ENCODE data around the gene TRPM3. TPM values are rescaled to one million over a fixed set of nuclear protein-coding genes. Genes with fewer than 3 reads are reported as not detected.
"Not testable (repeated sequence)": the region's sequence is repeated elsewhere in the genome, so short reads cannot be mapped to it uniquely, and the experiment has no call there.

Gene TRPM3
- total RNA-seq, 4 donors from 2014 or later: 0.11 to 1.3 (median 0.21) TPM

DNA sequence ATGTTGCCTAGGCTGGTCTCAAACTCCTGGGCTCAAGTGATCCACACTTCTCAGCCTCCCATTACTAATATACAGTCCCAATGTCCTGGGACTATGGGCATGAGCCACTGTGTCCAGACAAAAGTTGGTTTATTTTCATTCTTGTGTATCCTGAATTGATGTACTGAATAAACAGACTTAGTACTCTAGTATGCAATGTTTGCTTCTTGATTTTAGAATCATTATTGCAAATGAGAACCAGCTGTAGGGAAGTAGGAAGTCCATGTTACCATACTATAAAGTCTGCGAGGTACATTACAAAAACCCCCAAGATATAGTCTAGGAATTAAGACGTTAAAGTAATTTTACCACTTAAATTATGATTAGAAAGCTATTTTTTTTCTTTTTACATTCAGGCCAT, 372.4 kb downstream of the TRPM3 start:
- H3K4me1 ChIP-seq: no peaks in the 10 kb centered on the region

DNA sequence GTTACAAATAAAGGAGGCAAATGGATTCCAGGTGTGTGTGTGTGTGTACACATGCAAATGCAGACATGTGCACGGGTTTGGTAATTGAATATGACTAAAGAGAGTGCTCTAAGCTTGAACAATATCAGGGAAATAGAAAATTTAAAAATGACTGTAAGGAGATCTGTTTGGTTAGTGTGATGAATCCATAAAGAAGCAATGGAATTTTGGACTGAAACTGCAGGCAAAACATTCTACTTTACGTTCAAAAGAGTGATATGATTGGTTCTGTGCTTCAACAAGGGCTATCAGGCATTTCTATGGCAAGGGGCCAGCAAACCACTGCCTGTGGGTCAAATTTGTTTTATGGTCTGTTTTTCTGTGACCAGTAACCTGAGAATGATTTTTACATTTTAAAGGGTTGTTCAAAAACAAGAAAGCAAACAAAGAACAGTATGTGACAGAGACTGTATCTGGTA, 374.1 kb downstream of the TRPM3 start:
- no peak for DNase-seq (ENCODE audit: low spot score in 2 of 2)
- WGBS: 52% methylated on average over 2 of the region's 2 CpGs
- Histone ChIP-seq H3K4me3 (no peak overlapping the region), H3K36me3 (no peaks in the 10 kb centered on the region), H3K27ac (no peak overlapping the region), H3K9me3 (no peaks in the 10 kb centered on the region), H3K4me1 (no peaks in the 10 kb centered on the region), H3K27me3 (no peaks in the 10 kb centered on the region)
- TF ChIP-seq POLR2AphosphoS5 (IDR thresholded peaks at IDR 0.05): no peak
- TF ChIP-seq EP300 (IDR thresholded peaks at IDR 0.05): no peak
- TF ChIP-seq POLR2A (IDR thresholded peaks at IDR 0.05): no peak
- TF ChIP-seq, protein P1, sequence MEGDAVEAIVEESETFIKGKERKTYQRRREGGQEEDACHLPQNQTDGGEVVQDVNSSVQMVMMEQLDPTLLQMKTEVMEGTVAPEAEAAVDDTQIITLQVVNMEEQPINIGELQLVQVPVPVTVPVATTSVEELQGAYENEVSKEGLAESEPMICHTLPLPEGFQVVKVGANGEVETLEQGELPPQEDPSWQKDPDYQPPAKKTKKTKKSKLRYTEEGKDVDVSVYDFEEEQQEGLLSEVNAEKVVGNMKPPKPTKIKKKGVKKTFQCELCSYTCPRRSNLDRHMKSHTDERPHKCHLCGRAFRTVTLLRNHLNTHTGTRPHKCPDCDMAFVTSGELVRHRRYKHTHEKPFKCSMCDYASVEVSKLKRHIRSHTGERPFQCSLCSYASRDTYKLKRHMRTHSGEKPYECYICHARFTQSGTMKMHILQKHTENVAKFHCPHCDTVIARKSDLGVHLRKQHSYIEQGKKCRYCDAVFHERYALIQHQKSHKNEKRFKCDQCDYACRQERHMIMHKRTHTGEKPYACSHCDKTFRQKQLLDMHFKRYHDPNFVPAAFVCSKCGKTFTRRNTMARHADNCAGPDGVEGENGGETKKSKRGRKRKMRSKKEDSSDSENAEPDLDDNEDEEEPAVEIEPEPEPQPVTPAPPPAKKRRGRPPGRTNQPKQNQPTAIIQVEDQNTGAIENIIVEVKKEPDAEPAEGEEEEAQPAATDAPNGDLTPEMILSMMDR (IDR thresholded peaks at IDR 0.05): no peak

More for the DNA sequence above, 372.4 kb downstream of the TRPM3 start:
- no peak overlapping the region for H3K27ac ChIP-seq
- no peaks in the 10 kb centered on the region for H3K27me3 ChIP-seq
- TF ChIP-seq POLR2A (IDR thresholded peaks at IDR 0.05): no peak
- no peak for TF ChIP-seq POLR2AphosphoS5 (IDR thresholded peaks at IDR 0.05)
- TF ChIP-seq, protein P1 (IDR thresholded peaks at IDR 0.05): no peak
- TF ChIP-seq EP300 (IDR thresholded peaks at IDR 0.05): no peak
- H3K4me3 ChIP-seq: no peak overlapping the region
- H3K9me3 ChIP-seq: no peaks in the 10 kb centered on the region
- 79% methylated on average over 2 of the region's 2 CpGs for WGBS
- H3K36me3 ChIP-seq: no peaks in the 10 kb centered on the region
- no peak for DNase-seq (ENCODE audit: low spot score in 2 of 2)

DNA sequence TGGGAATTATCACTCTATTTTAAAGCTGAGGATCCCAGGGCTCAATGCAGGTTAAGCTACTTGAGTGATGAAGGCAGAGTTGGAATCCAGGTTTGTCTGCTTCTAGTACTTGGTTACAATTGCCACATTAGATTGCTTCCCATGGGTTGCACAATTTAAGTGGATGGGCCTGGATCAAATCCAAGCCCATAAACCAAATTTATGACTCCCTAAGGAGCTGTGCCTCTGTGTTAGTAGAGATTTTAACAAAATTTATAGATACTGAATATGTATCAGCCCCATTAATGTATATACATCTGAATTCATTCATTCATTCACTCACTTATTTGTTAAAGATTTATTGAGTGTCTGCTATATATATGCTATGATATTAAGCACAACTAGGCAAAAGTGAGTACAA, 374.7 kb downstream of the TRPM3 start:
- TF ChIP-seq POLR2AphosphoS5 (IDR thresholded peaks at IDR 0.05) (no peak), EP300 (IDR thresholded peaks at IDR 0.05) (no peak), POLR2A (IDR thresholded peaks at IDR 0.05) (no peak)
- TF ChIP-seq, protein P1 (IDR thresholded peaks at IDR 0.05): no peak
- no peak overlapping the region for H3K27ac ChIP-seq
- H3K9me3 ChIP-seq: no peaks in the 10 kb centered on the region
- H3K36me3 ChIP-seq: no peaks in the 10 kb centered on the region
- DNase-seq (ENCODE audit: low spot score in 2 of 2): no peak
- no peaks in the 10 kb centered on the region for H3K4me1 ChIP-seq
- H3K4me3 ChIP-seq: no peak overlapping the region
- no peaks in the 10 kb centered on the region for H3K27me3 ChIP-seq

DNA sequence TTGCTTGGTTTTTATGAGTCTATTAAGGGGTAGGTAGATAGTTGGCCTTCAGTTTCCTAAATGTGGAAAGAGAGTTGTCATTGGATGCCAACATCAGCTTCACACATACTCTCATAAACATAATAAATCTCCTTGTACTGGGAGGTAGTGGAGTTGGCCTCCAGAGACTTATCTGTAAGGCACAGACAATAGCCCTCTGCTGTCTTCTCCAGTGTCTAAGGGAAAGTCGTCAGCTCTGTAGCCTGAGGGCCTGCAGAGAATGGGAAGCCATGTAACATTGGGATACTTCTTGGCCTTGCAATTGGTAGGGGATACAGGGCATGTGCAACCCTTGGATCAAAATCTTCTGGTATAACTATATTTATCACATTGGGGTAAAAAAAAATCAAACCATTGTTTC, 375.1 kb downstream of the TRPM3 start:
- Histone ChIP-seq H3K27ac (no peak overlapping the region), H3K4me3 (no peak overlapping the region), H3K27me3 (no peaks in the 10 kb centered on the region), H3K36me3 (no peaks in the 10 kb centered on the region), H3K4me1 (no peaks in the 10 kb centered on the region), H3K9me3 (no peaks in the 10 kb centered on the region)
- 25% methylated on average over 1 of the region's 1 CpG for WGBS
- no peak for TF ChIP-seq EP300 (IDR thresholded peaks at IDR 0.05)
- no peak for TF ChIP-seq POLR2A (IDR thresholded peaks at IDR 0.05)
- no peak for TF ChIP-seq POLR2AphosphoS5 (IDR thresholded peaks at IDR 0.05)
- TF ChIP-seq, protein P1 (IDR thresholded peaks at IDR 0.05): no peak
- DNase-seq (ENCODE audit: low spot score in 2 of 2): no peak

DNA sequence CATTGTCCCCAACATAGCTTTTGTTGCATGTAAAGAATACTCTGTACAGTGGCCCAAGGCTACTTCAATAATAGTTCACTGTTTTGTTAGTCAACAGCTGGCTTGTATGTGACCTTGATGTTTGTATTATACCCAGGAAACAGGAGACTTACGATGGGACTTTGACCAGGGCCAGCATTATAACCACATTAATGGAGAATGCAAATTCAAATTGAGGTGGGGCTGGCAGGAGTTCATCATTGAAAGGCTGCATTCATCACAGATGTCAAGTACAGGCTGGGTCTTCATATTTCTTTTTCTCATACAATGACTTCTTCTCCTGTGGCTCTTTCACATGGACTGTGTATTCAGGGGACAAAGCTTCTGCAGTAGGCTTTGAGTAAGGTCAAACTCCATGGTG, 396.6 kb downstream of the TRPM3 start:
- H3K27ac ChIP-seq; DNase-seq (ENCODE audit: low spot score in 2 of 2); H3K4me1 ChIP-seq; H3K4me3 ChIP-seq; H3K27me3 ChIP-seq; H3K36me3 ChIP-seq; H3K9me3 ChIP-seq: not testable (repeated sequence)
- no CpG with 5 or more reads among the region's 1 CpG for WGBS

DNA sequence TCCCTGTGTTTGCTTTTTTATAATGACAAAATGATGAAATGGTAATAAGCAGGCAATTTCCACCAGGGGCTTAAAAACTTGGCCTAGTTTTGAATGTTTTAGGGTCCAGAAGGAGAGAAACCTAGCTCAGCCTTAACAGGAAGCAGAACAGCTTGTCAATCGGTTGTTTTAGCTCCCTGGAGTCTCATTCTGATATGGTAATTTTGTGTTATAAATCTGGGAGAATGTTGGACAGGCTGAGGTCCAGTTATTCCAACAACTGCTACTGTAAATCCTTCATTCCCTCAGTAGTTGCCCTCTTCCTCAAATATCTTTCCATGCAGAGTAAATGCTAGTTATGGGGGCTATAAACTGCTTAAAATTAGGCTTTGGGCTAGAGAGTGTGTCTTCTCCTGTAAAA, 397.4 kb downstream of the TRPM3 start:
- not testable (repeated sequence) for DNase-seq (ENCODE audit: low spot score in 2 of 2); H3K9me3 ChIP-seq; H3K27me3 ChIP-seq; H3K4me1 ChIP-seq; H3K36me3 ChIP-seq; H3K4me3 ChIP-seq; H3K27ac ChIP-seq
- WGBS: no CpG with 5 or more reads among the region's 1 CpG

DNA sequence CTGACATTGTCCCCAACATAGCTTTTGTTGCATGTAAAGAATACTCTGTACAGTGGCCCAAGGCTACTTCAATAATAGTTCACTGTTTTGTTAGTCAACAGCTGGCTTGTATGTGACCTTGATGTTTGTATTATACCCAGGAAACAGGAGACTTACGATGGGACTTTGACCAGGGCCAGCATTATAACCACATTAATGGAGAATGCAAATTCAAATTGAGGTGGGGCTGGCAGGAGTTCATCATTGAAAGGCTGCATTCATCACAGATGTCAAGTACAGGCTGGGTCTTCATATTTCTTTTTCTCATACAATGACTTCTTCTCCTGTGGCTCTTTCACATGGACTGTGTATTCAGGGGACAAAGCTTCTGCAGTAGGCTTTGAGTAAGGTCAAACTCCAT, 414.6 kb downstream of the TRPM3 start:
- no CpG with 5 or more reads among the region's 1 CpG for WGBS
- not testable (repeated sequence) for H3K27me3 ChIP-seq; DNase-seq (ENCODE audit: low spot score in 2 of 2); H3K36me3 ChIP-seq; H3K4me1 ChIP-seq; H3K4me3 ChIP-seq; H3K9me3 ChIP-seq; H3K27ac ChIP-seq
